CD4-positive, alpha-beta T cell treated with Interleukin-6 for 4 hours (primary cell): ENCODE data around the gene TBC1D5.

Source experiments
- DNase-seq: peaks from one replicate; pipeline ENCODE4 v3.0.0-alpha.2; 2020; ENCODE audit warnings: mixed read lengths

The TBC1D5 gene

GRCh38 chr3:17456650-17457049, 285.8 kb downstream of the TBC1D5 start:
- no peak for DNase-seq

DNA sequence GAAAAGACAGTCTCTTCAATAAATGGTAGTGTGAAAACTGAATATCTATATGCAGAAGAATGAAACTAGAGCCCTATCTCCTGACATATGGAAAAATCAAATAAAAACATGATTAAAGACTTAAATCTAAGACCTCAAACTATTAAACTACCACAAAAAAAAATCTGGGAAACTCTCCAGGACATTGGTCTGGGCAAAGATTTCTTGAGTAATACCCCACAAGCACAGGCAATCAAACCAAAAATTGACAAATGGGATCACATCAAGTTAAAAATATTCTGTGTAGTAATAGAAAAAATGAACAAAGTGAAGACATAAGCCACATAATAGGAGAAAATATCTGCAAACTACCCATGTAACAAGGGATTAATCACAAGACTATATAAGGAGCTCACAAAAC, 286.4 kb downstream of the TBC1D5 start:
- no peak for DNase-seq

- no peak for DNase-seq
Observed at GRCh38 chr3:17444865-17445264, 297.6 kb downstream of the TBC1D5 start.

DNA sequence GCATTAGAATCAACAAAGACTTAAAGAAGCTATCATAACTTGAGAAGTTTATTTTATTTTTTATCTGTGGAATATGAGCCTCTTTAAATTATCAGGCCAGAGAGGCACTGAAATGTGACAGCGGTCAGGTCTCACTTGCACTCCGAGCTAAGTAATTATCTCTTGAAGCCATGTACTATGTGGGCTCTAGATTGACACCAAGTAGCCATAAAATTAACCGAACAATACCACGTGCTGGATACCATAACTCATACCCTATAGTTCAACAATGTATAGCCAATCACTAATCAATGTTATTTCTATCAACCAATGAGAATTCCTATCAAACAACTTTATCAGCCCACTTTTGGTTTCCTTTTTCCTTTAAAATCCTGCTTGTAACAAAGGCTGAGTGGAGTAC, 299.3 kb downstream of the TBC1D5 start:
- DNase-seq = no peak

DNA sequence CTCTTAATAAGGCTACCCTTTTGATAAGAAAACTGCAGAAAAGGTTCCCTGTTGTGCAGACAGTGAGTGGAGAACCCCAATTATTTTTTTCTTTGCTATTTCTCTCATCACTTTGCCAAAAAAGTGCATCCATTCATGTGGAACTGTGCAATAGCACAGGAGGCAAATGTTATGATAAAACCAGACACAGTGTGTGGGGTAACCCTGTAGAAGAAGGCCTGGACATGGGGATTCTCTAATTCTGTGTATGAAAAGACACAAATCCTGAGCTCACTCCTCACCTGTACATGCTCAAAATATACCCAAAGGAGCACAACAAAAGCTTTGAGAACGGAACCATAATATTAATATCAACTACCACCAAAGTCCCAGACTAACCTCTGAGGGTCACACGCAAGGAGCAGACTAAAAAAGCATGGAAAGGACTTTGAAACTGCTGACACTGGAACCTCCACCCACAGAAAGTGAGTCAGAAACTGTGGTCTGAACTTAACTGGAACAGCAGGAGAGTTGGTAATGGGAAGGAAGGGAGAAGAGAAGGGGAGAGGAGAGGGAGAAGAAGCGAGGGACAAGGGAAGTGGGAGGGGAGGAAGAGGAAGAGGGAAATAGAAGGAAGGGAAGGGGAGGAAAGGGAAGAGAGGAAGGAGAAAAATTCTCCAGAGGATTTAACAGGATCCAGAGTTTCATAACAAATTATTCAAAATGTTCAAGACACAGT, 299.9 kb downstream of the TBC1D5 start:
- no peak for DNase-seq

DNA sequence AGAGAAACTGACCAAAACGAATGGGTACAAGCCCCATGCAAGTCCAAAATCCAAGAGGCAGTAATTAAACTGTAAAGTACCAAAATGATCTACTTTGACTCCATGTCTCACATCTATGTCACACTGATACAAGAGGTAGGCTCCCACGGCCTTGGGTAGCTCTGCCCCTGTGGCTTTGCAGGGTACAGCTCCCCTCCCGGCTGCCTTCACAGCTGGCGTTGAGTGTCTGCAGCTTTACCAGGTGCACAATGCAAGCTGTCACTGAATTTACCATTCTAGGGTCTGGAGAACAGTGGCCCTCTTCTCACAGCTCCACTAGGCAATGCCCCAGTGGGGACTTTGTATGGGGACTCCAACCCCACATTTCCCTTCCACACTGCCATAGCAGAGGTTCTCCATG, 308.6 kb downstream of the TBC1D5 start:
- DNase-seq = no peak

DNA sequence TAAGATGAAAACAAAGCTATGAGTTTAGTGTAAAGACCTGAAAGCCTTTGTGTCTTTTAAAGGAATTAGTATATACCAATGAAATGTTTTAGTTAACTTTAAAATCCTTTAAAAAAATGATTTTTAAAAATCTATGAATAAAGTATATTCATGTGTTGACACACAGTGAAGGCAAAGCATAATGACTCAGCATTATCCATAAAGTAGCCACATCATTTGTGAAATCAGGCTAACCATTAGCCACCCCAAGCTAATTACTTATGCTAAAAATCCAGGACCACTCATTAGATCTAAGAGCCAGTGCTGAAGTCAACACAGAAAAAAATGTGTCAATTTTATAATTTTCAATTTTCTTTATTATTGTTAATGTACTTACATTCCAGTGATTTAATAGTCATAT, 310.2 kb downstream of the TBC1D5 start:
- no peak for DNase-seq

GRCh38 chr3:17431484-17432045, 310.9 kb downstream of the TBC1D5 start:
- DNase-seq = no peak

GRCh38 chr3:17431004-17431403, 311.4 kb downstream of the TBC1D5 start:
- no peak for DNase-seq

- no peak for DNase-seq
Observed at GRCh38 chr3:17430582-17430981, 311.8 kb downstream of the TBC1D5 start.

DNA sequence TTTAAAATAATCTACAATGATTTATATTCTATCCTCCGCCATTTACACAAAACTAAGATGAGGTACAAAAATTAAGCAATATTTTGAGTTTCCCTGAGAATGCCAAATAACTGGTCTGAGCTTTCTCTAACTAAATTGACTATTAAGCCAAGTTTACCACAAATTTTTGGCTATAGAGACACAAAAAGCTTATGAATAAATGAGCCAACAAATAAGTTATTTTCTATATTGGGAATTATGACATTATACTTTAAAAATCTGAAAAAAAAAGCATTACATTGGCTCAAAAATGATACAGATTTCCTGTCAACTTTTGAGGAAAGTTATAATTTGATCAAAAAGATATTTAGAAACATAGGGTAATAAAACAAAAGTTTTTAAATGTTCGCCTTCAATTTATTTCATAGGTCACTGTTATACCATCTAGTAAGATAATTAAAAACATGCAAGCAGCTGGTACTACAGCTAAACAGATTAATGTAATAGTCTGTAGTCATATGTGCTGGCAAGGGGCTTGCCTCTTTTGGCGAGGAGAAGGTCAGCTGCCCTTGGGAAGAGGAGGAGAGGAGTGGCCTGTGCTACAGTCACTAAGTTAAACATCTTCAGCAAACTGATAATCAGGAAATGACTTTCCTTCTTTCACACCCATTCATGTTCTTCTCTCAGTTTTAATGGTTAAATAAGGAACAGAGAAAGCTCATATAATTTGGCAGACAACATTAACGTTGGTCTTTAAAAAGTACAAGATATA, 318.5 kb downstream of the TBC1D5 start:
- no peak for DNase-seq

GRCh38 chr3:17422636-17423035, 319.8 kb downstream of the TBC1D5 start:
- no peak for DNase-seq

- no peak for DNase-seq
Observed at GRCh38 chr3:17420668-17421067, 321.8 kb downstream of the TBC1D5 start.

DNA sequence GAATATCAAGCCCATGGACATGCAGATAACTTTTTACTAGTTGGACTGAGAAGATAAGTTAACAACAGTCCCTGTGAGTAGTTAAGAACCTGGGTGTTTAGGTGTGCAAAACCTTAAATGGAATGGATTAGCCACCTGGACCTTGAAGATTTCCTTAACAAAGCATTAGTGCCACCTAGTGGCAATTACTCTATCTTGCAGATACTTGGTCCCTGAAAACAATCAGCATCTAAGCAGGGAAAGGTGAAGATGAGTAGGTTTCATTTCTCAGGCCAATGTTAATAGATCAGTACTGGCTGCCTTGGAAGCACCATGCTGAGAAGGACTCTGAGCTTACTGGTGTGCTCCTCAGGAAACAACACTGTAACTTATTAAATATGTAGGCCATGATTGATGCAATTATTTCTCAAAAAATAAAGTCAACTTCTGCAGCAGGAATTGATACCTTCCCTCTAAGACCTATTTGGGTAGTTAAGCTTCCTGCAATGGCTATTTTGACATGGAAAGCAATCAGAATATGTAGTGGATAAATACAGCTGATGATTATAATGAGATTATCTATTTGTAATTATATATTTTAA, 329.4 kb downstream of the TBC1D5 start:
- DNase-seq = peak; percentile 11

DNA sequence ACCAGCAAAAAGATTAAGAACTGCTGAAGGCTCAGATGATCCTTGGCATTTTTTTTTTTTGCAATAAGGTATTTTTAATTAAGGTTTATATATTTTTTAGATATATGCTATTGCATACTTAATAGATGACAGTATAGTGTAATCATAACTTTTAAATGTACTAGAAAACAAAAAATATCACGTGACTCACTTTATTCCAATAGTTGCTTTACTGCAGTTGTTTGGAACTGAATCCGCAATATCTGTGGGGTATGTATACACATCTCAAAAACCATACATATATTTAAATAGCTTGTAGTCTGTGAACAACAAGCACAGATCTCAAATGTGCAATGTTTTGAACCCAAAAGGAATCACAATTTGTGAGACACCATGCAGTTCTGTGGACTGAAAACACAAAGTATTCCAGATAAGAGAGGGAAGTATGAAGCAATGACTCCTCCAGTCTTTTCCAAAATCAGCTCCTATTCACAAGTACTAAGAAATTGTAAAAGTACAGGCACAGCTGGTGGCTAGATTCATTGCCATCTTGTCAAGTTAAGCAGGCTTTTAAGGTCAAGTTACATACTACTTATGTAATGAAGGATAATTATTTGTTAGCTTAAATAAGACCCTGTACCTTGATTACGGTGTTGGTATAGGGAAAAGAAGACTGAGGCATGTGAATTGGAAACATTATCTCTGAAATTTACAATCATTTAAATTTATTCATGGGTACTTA, 331.1 kb downstream of the TBC1D5 start:
- no peak for DNase-seq

GRCh38 chr3:17407576-17407975, 334.9 kb downstream of the TBC1D5 start:
- DNase-seq = no peak

GRCh38 chr3:17404548-17404947, 337.9 kb downstream of the TBC1D5 start:
- no peak for DNase-seq

- no peak for DNase-seq
Observed at GRCh38 chr3:17402442-17402841, 340.0 kb downstream of the TBC1D5 start.

GRCh38 chr3:17401912-17402311, 340.5 kb downstream of the TBC1D5 start:
- no peak for DNase-seq

DNA sequence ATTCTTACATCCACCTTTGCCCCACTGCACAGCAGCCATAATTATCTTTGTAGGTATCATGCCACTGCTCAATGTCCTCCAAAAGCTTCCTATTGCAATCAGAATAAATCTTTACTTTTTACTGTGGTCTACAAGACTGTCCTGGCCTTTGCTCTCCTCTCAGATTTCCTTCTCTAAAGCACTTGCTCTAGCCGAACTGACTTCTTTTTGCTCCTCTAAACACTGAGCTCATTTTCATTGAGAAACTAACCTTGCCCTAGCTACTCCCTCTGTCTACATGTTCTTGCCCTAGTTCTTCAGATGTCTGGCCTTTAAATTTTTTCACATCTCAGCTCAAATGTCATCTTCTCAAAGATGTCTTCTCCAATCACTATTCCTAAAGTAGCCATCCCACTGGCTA, 342.8 kb downstream of the TBC1D5 start:
- DNase-seq = no peak

DNA sequence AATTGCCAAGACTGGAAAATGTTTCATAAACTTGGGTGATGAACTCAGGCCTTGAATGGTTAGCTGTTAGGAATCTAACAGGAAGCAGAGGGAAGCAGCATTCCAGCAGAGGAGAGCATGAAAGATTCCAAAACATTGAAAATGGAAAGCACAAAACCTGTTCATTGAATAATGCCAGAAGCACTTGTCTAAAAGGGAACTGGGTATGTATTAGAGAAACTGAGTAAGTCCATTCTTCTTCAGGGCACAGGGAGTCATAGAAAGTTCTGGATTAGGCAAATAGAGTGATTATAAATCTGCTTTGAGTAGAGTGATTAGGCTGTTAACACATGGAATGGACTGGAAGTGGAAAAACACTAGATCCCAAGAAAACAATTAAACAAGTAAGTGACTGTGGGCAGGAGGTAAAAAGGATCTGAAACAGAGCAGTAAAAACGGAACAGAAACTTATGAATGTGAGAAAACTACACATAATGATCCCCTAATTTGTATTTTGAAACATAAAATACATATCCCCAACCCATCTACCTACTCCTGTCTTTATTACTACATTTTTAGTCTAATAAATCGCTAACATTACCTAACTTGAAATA, 343.4 kb downstream of the TBC1D5 start:
- no peak for DNase-seq

GRCh38 chr3:17396036-17396435, 346.4 kb downstream of the TBC1D5 start:
- DNase-seq = no peak
